Stimulated activated CD4-positive, alpha-beta T cell treated with anti-CD3 and anti-CD28 coated beads, TNF-alpha, amount 100 ng/mL, for 4 hours (primary cell): ENCODE measurements around the gene KRTAP4-7.
"Not testable (repeated sequence)": the region's sequence is repeated elsewhere in the genome, so short reads cannot be mapped to it uniquely, and the experiment has no call there.

Experiments used
- DNase-seq, 3 experiments: peaks; one replicate each; pipeline ENCODE4 v3.0.0-alpha.2; 2020; ENCODE audit warnings: low read depth in 3 of 3

KRTAP4-7 gene

DNA sequence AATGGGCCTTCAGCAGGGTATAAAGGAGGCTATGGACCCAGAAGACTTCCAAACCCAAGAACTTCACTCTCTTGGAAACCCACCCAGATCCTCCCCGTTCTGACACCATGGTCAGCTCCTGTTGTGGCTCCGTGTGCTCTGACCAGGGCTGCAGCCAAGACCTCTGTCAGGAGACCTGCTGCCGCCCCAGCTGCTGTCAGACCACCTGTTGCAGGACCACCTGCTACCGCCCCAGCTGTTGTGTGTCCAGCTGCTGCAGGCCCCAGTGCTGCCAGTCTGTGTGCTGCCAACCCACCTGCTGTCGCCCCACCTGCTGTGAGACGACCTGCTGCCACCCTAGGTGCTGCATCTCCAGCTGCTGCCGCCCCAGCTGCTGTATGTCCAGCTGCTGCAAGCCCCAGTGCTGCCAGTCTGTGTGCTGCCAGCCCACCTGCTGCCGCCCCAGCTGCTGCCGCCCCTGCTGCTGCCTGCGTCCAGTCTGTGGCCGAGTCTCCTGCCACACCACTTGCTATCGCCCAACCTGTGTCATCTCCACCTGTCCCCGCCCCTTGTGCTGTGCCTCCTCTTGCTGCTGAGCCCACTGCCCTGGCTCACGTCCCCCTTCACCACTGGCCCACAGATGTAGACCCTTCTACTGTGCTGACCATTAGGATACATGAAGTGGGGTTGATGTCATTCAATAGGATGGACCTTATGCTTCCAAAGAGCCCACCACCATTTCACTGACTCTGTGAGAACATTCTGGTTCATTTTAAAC is at the start of gene KRTAP4-7:
Gene KRTAP4-7, plus strand, starts transcription at position 51 of the 757 bp plus-strand sequence. Its CDS starts 57 bp downstream, at position 108.
- DNase-seq: not testable (repeated sequence)

DNA sequence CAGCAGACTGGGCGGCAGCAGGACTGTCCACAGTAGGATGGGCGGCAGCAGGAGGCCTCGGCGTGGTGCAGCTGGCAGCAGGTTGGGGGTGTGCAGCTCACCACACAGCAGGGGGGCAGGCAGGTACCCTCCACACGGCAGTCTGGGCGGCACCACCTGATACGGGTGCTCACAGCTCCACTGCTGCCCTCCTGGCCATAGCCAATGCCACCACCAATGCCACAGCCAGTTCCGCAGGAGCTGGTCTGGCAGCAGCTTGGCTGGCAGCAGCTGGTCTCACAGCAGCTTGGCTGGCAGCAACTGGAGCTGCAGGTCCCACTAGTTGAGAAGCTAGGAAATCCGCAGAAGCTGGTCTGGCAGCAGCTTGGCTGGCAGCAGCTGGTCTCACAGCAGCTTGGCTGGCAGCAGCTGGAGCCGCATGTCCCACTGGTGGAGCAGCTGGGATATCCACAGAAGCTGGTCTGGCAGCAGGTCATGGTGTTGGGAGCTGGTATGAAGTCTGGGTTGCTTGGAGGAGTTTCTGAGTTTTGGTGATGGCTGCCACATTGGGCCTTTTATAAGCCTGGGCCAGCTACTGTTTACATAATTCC is 49.5 kb upstream of the KRTAP4-7 start, which contains the start of gene KRTAP1-3:
Gene KRTAP1-3, minus strand, starts transcription at position 529 of the 590 bp plus-strand sequence. Its CDS starts 53 bp downstream, at position 476.
- not testable (repeated sequence) for DNase-seq

DNA sequence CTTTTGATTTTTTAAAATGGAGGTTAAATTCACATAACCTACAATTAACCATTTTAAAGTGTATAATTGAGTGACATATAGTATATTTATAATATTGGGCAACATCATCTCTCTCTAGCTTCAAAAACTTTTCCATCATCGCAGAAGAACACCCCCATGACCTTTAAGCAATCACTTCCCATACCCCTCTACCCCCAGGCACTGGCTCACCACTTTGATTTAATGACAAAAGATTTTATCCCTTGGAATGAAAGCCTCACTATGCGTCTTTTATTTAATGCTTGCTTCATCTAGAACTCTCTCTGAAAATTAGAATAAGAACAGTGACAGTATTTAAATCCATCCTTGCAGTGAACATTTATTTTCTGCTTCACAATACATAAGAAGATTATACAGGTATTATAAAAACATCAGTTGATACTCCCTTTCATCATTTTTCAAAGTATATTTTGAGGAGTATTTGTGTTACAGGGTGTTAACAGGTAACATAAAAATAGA is 46.0 kb upstream of the KRTAP4-7 start:
- DNase-seq: no peak

DNA sequence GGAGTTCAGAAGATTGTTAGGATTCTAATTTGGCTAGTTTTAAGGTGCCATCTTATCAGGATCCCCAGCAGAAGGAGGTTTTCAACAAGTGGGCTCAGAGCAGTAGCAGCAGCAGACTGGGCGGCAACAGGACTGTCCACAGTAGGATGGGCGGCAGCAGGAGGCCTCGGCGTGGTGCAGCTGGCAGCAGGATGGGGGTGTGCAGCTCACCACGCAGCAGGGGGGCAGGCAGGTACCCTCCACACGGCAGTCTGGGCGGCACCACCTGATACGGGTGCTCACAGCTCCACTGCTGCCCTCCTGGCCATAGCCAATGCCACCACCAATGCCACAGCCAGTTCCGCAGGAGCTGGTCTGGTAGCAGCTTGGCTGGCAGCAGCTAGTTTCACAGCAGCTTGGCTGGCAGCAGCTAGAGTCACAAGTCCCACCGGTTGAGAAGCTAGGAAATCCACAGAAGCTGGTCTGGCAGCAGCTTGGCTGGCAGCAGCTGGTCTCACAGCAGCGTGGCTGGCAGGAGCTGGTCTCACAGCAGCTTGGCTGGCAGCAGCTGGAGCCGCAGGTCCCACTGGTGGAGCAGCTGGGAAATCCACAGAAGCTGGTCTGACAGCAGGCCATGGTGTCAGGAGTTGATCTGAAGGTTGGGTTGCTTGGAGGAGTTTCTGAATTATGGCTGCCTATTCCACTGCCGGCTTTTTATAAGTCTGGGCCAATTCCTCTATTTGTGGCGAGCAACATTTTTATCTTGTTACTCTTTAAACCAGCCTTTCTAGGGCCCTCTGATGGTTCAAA is 43.0 kb upstream of the KRTAP4-7 start, which contains the start of gene KRTAP1-1:
Gene KRTAP1-1, minus strand, starts transcription at position 668 of the 789 bp plus-strand sequence. Its CDS starts 53 bp downstream, at position 615.
- DNase-seq: not testable (repeated sequence)

DNA sequence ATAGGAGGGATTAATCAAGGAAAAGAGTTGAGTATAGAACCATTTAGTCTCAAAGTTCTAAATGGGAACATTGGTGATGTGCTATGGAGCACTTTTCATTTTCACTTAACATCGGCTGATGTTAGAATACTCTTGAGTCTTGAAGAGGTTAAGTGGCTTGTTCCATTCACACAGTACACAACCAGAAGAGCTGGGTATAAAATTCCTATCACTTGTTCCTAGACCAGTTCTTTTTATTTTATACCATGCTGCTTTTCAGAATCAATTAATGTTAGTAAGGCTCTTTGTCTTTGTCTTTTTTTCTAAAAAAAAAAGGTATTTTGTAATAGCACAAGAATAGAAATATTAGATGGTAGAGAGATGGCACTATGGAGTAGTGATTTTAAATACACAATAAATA is 41.0 kb upstream of the KRTAP4-7 start:
- DNase-seq: no peak

DNA sequence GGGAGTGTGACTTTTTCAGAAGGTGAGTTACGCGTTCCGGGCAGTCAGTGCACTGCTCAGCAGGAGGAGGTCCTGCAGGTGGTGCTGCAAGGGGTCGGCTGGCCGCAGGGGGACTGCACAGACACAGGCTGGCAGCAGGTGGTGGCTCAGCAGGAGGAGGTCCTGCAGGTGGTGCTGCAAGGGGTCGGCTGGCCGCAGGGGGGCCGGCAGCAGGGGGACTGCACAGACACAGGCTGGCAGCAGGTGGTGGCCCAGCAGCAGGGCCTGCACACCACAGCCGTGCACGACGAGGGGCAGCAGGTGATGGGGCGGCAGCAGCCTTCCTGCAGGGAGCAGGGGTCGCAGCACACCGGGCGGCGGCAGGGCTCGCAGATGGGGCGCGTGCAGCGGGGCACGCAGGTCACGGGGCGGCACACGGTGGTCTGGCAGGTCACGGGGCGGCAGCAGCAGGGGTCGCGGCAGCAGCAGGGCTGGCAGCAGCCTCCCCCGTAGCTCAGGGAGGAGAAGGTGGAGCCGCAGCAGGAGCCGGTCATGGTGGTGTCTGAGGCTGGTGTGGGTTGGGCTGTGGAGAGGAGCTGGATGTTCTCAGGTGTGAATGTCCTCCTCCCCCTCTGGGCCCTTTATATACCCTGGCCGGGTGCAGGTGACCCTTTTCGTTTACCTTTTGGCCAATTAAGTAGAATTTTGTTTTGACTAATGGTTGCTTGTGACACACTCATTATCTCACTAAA is 37.0 kb upstream of the KRTAP4-7 start, which contains the start of gene KRTAP2-1:
Gene KRTAP2-1, minus strand, starts transcription at position 582 of the 731 bp plus-strand sequence. Its CDS starts 49 bp downstream, at position 533.
- not testable (repeated sequence) for DNase-seq

DNA sequence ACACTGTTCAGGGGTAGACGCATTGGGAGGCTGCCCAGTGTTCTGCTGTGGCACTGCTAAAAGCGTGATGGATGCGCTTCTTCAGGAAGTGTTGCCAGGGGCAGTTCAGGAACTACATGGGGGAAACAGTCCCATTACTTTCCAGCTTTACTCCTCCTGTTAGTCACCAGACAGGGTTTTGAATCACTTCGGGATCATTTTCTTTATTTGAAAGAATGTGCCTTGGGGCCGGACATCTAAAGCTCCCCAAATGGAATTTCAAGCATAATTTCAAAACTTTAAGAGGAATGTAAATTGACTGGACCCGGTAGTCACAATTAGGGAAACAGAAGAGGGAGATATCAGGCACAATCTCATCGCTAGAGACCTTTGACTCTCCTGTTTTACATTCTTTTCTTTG is 35.5 kb upstream of the KRTAP4-7 start:
- no peak for DNase-seq

DNA sequence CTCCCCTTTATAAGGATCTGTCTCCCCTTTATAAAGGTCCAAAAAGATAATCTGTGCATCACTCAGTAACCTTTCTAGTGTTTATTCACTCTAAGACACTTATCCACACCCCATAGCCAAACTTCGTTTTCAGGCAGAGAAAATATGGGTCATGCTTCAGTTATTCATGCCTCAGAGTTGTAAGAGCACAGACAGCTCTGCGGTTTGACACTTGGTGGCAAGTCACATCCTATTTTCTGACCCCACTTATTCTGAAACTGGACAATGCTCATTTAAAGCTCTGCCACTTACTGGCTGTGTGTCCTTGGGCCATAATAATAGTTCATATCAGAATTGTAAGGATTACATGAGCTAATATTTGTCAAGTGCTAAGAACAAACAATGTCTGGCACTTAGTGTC is 34.8 kb upstream of the KRTAP4-7 start:
- DNase-seq: no peak

DNA sequence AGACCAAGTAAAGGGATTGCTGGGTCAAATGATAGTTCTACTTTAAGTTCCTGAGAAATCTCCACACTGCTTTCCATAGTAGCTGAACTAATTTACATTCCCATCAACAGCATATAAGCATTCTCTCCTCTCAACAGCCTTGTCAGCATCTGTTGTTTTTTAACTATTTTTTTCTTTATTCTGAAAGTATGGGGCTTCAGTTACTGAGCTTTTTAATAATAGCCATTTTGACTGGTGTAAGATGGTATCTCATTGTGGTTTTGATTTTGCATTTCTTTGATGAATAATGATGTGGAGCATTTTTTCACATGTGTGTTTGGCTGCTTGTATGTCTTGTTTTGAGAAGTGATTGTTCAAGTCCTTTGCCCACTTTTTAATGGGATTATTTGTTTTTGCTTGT is 31.4 kb upstream of the KRTAP4-7 start:
- no peak for DNase-seq

DNA sequence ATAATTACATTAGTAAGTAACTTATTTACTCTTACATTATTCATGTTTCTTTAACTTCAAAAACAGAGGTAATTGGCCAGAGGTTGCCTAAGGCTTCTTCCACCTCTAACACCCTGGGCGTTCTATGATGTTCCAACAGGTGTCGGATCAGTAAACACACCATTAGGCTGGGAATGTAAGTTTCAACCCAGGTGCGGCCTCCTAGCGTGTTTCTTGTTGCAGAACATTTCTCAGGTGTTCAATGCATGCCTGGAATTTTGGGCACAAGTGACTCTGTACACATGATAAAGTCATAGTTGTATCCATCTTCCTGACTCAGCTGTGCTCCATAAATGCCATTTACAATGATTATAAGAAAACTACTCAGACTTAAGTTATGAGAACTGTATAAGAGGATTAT is 29.9 kb upstream of the KRTAP4-7 start:
- DNase-seq: no peak

DNA sequence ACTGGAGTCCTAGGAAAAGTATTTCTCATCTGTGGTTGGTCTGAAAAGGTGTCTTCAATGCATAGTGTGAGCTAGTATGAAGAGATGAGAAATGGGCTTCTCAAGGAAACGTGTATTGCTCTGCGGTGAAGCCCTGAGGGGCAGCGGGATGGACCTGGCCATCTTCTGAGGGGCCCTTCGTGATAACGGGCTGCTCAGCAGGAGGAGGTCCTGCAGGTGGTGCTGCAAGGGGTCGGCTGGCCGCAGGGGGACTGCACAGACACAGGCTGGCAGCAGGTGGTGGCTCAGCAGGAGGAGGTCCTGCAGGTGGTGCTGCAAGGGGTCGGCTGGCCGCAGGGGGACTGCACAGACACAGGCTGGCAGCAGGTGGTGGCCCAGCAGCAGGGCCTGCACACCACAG is 29.4 kb upstream of the KRTAP4-7 start:
- DNase-seq: not testable (repeated sequence)

DNA sequence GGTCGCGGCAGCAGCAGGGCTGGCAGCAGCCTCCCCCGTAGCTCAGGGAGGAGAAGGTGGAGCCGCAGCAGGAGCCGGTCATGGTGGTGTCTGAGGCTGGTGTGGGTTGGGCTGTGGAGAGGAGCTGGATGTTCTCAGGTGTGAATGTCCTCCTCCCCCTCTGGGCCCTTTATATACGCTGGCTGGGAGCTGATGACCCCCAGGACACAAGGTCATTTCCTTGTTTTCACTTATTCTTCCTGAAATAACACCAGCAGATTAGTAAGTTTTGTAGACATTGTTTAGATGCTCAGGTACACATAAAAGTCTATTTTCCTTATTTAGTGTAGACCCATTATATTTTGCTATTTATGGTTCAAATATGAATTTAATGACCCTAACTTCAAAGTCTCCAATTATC is 28.8 kb upstream of the KRTAP4-7 start, which contains the start of gene KRTAP2-2:
Gene KRTAP2-2, minus strand, starts transcription at position 101 of the 400 bp plus-strand sequence. Its CDS starts 19 bp downstream, at position 82.
- DNase-seq: not testable (repeated sequence)

DNA sequence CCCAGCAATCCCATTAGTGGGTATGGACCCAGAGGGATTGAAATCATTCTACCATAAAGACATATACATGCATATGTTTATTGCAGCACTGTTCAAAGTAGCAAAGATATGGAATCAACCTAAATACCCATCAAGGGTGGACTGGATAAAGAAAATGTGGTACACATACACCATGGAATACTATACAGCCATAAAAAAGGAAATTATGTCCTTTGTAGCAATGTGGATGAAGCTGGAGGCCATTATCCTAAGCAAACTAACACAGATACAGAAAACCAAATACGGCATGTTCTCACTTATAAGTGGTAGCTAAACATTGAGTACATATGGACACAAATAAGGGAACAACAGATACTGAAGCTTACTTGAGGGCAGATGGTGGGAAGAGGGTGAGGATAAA is 26.4 kb upstream of the KRTAP4-7 start:
- no peak for DNase-seq

DNA sequence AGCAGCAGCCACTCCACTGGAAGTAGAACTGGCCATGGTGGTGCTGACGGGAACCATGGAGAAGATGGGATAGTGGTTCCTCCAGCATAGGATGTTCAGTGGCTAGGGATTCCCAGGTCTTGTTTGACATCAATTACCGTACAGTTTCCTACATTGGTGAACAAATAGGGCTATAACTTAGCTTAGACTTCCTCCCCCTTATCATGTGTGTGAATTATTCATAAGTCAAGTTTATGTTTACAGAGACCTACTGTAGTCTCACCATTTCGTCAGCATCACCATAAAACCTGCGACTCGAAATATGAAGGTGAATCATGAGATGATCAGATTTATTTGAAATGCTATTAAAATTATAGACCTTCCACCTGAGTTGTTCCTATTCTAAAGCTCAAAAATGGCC is 25.2 kb upstream of the KRTAP4-7 start:
- no peak for DNase-seq

DNA sequence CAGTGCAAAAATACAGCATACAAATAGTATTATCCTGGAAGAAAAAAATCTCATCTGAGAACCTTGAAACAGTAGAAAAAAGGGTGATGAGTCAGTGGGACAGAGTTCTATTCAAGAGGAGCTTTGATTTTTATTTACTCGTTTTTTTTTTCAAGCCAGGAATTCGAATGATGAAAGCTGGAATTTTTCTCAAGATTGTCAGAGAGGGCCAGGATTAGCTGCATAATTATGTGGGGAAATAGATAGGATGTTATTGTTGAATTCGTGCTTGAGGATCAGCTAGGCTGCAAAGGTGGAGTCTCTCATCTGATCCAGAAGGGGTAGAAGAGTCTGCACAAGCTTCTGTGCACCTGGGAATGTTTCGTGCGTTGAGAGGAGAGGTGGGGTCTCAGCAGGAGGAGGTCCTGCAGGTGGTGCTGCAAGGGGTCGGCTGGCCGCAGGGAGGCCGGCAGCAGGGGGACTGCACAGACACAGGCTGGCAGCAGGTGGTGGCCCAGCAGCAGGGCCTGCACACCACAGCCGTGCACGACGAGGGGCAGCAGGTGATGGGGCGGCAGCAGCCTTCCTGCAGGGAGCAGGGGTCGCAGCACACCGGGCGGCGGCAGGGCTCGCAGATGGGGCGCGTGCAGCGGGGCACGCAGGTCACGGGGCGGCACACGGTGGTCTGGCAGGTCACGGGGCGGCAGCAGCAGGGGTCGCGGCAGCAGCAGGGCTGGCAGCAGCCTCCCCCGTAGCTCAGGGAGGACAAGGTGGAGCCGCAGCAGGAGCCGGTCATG is 24.5 kb upstream of the KRTAP4-7 start:
- not testable (repeated sequence) for DNase-seq

DNA sequence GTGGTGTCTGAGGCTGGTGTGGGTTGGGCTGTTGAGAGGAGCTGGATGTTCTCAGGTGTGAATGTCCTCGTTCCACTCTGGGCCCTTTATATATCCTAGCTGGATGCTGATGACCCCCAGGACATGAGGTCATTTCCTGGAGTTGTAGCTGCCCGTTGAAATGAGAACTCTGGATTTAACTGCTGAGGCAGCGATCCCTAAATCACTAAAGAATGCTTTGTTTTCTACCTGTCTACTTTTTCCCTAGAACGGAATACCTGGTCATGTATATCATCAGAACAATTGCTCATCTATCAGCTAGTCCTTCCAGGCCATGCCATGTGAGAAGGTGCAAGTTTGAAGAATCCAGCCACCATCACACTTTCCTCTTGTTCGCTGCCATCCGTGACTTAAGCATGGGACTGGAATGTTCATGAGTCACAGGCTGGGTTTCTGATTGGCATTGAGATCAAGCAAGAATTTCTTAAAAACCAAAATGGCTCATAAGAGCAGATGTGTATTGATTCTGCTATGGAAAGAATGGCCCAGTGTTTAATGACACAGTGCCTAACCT is 23.8 kb upstream of the KRTAP4-7 start, which contains the start of gene KRTAP2-3:
Gene KRTAP2-3, minus strand, starts transcription at position 63 of the 553 bp plus-strand sequence. CDS start 64 bp downstream, outside the sequence.
- DNase-seq: no peak

DNA sequence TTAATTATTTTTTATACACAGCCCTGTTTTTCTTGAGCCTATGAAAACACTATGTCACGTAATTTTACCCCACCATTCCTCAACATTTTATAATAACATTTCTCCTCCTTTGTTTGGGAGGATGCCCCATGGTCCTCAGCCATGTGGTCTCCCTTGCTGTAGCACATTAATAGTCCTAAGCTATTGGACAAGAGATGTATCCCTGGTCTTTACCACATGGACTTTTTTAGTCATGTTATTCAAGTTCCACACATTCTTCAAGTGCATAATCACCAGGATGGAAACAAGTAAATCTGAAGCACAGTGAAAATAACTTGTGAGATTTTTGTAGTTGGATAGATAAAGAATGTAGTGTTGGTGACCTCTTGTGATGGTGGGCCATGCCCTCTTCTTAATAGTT is 22.0 kb upstream of the KRTAP4-7 start:
- no peak for DNase-seq

DNA sequence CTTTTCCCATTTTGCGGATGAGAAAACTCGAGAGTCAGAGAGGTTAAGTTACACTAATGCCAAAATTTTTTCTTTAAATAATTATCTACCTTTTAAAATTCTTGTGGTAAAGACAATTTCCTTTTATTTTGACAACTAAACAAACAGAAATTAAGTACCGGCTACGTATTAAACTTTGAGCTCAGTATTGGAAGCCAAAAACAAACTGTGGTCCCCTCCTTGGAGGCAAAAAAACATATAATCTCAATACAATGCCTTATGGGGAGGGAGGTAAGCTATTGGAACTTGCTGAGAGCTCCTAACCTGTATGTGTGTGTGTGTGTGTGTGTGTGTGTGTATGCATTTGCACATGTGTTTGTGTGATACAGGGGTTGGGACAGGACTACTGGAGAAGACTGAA is 20.5 kb upstream of the KRTAP4-7 start:
- no peak for DNase-seq

DNA sequence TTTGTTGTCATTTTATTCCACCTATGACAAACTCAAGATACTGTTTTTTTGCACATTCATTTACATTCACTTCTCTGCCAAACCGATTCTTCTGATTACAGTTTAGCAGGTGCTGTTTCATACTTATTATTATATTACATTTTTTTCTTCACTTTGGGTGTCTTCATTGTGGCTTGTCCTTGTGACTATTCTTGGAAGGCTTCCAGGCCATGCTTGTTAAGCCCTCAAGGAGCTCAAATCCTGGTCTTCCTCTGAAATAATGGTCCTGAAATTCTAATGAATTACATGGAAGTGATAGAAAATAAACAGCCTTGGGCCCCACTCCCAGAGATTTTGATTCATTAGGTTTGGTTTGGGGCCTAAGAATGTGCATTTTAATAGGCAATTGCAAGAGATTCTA is 19.6 kb upstream of the KRTAP4-7 start:
- no peak for DNase-seq
